ENCODE results near the gene KCTD2.

GRCh38 chr17:75067856-75068255, 20.8 kb downstream of the KCTD2 start:
- TF ChIP-seq CTCF (IDR thresholded peaks at IDR 0.05; ENCODE audit: poor library complexity) (no peak), EZH2 (IDR thresholded peaks at IDR 0.05; ENCODE audit: borderline replicate concordance) (no peak)

Data from hepatocyte (in vitro differentiated cells).